T-helper 2 cell treated with Interferon-gamma antibody and Interleukin-4, amounts not matched to agents 100 ng/mL and 5 ng/mL, for 36 hours (primary cell): ENCODE results near the gene HHIPL1. TPM values are rescaled to one million over a fixed set of nuclear protein-coding genes. Genes with fewer than 3 reads are reported as not detected.

Experiments
- intact Hi-C: fragments of 100-400 bp; cut with micrococcal nuclease; formaldehyde crosslinking; loops from one replicate; pipeline ENCODE4 v1.15.1; 2023
- total RNA-seq: library from RNA; stranded (reverse); gene quantifications from 2 replicates; pipeline ENCODE4 v1.2.3, GENCODE V29; 2022

Gene HHIPL1
- total RNA-seq, 1 donor from 2014 or later = not detected

DNA sequence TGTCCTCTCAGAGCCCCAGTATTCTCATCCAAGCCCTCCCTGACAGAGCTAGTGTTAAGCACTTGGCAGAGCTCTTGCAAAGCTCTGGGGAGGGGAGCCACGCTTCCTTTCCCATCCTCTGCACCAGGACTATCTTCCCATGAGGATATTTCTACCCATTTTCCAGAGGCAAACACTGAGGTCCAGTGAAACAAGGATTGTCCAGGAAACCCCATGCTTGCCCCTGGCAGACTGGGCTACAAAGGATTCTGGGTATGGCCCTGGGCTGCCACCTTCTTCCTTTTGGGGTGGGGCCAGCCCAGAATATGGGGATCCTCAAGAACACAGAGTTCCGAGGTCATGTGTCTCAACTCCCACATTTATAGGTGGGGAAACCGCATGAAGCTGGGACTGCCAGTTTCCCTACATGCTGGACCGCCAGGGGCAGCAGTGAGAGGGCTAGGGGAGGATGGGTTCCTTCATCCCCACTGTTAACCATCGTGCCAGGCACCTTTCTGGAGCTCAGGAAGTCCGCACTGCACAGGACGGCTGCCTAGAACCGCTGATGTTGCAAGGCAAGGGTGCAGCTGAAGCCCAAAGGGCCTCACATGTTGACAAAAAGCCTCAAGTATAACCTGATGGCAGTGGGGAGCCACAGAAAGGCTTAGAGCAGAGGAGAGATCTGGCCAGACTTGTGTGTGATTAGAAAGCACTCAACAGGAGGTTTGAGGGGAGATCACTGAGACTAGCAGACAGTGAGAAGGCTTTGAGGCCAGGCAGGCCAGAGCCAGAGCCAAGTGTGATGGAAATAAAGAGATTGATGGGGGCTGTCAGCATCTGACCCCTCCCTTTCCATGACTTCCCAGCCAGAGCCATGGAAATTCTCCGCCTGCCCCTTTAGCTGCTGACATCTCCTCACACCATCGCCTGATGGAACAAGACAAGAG lies 35.4 kb upstream of the HHIPL1 start:
- intact Hi-C loops = loop anchor here (10.0 kb wide), 1 partner anchor 625 kb away; the partner anchor contains the start of gene YY1

DNA sequence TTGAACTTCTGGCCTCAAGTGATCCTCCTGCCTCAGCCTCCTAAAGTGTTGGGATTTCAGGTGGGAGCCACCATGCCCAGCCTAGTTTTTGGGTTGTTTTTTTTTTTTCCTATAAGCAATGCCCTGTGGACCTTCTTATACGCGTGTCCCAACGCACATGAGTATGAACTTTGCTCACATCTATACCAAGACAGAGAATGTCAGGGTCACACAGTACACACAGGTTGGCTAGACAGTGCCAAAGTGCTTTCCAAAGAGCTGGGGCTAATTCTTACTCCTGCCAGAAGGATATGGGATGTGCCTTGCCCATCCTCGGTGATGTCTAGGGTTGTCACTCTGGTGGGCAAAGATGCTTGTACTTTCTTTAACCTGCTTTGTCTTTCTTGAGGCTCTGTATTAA lies 33.3 kb upstream of the HHIPL1 start:
- intact Hi-C loops = no loop called here

GRCh38 chr14:99612071-99612737 lies 32.7 kb upstream of the HHIPL1 start:
- intact Hi-C loops = no loop called here

DNA sequence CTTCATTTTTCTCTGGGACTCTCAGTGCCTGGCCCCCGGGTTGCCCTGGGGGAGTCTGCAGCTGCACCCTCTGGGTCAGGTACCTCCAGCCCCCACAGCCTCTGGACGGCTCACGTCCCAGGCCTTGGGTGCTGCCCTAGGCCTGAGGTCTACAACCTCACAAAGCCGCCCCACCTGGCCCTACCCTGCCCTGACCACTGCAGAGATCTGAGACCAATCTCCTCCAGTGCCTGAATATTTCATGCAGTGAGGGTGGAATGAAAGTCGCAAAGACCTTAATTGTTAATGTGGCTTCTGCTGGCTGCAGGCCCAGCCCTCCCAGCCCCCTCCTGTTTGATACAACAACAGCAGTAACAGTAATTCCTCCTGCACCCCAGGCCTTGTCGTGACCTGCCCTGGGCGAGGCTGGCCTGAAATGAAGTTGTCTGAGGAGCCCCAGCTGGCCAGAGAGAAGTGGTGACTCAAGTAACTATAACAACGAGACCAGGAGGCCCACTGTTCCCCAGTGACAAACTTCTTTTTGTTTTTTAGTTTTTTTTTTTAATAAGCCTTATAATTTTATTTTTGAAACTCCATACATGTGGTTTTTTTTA lies 32.1 kb upstream of the HHIPL1 start:
- intact Hi-C loops = no loop called here

- intact Hi-C loops = no loop called here
Measured at GRCh38 chr14:99615497-99616157, 29.3 kb upstream of the HHIPL1 start.

- intact Hi-C loops = no loop called here
Measured at GRCh38 chr14:99616832-99617800, 27.8 kb upstream of the HHIPL1 start.

DNA sequence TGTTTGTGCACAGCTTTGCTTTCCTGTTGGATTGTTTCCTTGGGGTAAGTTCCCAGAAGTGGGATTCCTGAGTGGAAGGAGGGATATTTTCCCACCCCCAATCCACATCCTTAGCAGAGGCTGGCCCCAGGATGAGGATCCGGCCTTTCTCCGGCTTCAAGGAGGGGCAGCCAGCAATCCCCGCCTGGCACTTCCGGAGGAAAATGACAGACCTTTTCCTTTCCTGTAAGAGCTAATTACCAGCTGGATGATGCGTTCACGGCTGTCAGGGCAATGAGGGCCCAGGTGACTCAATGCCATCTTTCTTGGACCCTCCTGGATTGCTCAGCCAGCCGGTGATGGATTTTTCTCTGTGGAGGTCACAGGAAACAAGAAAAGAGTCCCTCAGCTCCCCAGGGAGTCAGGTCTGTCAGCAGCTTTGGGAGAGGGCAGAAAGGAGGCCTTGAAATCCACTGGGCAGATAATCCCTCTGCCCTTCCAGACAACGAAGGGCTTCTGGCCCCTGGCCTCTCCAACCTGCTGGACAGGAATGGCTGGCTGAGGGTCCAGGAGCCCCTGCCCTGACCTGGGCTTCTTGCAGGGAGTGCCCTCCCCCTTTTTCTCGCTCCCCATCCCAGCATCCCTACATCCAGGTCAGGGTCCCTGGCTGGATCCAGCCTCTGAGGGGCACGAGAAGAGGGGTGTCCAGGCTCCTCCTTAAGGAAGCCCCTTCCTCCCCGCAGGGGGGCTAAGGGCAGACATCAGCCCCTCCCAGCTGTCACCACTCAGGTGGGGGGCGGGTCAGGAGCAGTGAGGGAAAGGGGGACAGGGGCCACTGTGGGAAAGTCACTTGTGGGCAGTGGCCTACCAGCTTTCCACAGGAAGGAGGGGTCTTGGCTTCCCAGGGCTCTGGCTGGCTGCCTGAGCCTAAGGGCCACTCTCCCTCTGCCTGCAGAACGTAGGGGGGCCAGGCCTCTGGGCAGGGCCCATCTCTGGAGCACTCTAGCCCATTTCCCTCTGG lies 24.8 kb upstream of the HHIPL1 start:
- intact Hi-C loops = loop anchor here (10.0 kb wide), 1 partner anchor 235 kb away; no protein-coding TSS in a partner anchor

GRCh38 chr14:99621948-99622347 lies 23.0 kb upstream of the HHIPL1 start:
- intact Hi-C loops = loop anchor here (10.0 kb wide), 1 partner anchor 237 kb away; no protein-coding TSS in a partner anchor

GRCh38 chr14:99624024-99624423 lies 20.9 kb upstream of the HHIPL1 start:
- intact Hi-C loops = loop anchor here (10.0 kb wide), 1 partner anchor 239 kb away; no protein-coding TSS in a partner anchor

DNA sequence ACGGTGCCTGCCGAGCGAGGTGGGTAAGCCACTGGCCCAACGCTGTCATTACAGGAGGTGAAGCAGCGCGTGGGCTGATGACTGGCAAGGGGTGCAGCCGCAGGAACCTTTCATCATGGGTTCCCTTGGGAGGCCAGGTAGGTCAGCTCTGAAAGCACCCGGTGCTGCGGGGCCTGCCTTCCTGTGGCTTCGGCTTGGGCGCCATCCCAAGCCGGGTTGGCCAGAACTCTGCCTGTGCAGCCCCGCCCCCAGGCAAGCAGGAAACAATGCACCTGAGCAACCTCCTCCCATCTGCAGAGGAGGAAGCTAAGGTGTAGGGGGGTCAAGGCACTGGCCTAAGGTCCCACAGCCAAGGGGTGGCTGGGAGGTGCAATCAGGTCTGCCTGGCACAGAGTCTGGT lies 20.0 kb upstream of the HHIPL1 start:
- intact Hi-C loops = loop anchor here (10.0 kb wide), 1 partner anchor 240 kb away; no protein-coding TSS in a partner anchor

- intact Hi-C loops = loop anchor here (10.0 kb wide), 1 partner anchor 241 kb away; no protein-coding TSS in a partner anchor
Measured at GRCh38 chr14:99625476-99625875, 19.5 kb upstream of the HHIPL1 start.

DNA sequence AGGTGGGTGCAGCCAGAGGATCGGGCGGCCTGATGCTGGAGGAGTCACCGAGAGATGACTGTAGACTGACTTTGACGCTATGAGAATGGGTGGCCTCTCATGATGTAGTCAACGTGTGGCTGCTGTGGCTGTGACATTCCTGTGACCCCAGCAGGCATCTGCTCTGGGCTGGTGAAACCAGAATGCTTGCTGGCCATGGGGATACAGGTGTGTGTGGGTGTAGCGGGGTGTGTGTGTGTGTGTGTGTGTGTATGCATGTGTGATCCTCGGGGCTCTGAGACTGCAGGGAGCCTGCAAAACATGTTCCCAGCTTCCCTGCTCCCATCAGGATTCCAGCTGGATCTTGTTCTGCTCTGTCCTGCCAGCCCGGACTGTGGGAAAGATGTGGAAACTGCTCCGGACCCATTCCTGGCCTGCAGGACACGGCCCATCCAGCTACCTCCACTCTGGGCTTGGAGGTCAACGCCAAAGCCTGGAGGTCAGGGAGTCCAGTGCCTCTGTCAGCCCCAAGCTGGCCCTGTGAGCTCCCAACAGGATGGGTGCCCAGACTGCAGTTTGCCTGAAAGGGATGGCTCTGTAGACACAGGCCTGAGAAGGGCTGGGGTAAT lies 18.8 kb upstream of the HHIPL1 start:
- intact Hi-C loops = loop anchor here (10.0 kb wide), 1 partner anchor 241 kb away; no protein-coding TSS in a partner anchor

GRCh38 chr14:99627100-99627499 lies 17.8 kb upstream of the HHIPL1 start:
- intact Hi-C loops = loop anchor here (10.0 kb wide), 1 partner anchor 242 kb away; no protein-coding TSS in a partner anchor

GRCh38 chr14:99627510-99628381 lies 17.2 kb upstream of the HHIPL1 start:
- intact Hi-C loops = loop anchor here (10.0 kb wide), 1 partner anchor 243 kb away; no protein-coding TSS in a partner anchor

DNA sequence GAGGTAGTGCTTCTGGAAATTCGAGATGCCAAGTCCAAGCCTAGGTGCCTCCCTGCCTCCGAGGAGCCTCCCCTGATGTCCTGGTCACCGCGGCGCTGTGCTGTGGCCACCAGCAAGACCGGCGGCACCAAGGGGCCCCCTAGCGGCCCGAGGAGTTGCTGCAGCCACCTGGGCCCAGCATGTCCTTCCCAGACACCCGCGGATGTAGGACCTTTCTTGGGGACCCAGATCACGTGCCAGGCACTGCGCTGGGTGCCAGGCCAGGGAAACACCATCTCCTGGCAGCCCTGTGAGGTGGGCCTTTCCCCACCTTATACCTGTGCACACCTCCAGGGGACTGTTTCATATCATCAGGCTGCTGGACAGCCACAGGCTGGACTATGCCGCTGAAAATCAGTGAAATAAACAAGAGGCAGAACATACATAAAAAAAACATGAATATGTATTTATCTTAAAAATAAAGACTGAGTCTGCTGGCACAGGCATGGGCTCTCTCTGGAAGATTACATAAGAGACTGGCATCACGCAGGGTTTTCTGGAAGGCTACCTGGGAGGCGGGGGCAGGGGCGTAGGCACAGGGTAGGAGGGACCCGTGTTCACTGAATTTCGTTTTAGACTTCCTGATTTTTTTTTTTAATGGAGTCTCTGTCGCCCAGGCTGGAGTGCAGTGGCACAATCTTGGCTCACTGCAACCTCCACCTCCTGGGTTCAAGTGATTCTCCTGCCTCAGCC lies 15.9 kb upstream of the HHIPL1 start:
- intact Hi-C loops = loop anchor here (1.0 to 10.0 kb wide), 2 partner anchors 111 to 244 kb away; no protein-coding TSS in a partner anchor

- intact Hi-C loops = no loop called here
Measured at GRCh38 chr14:99630202-99630601, 14.7 kb upstream of the HHIPL1 start.
